RWPE1 (cell line): ENCODE results near the gene RBM33.

Experiments
- CTCF ChIA-PET: fragments of 350-600 bp; sonication (Branson Sonifier 250); formaldehyde crosslinking; extraction: SDS; loops from one replicate; lab custom pipeline; 2021; lab: Yijun Ruan, JAX
- POLR2A ChIA-PET: fragments of 400-600 bp; formaldehyde crosslinking; extraction: SDS; loops from one replicate; lab custom pipeline; 2020; ENCODE audit warnings: antibody characterized with exemption; ENCODE audit not compliant: low non-redundant PET; lab: Yijun Ruan, JAX
- DNase-seq: peaks from one replicate; pipeline ENCODE4 v3.0.0; 2012; ENCODE audit warnings: low spot score
- H3K27ac ChIP-seq: fragments of 450-650 bp; 2 replicates; pipeline ENCODE4 v1.5.1; 2017
- TF ChIP-seq, protein P1 (sequence below): fragments of 450-650 bp; conservative IDR thresholded peaks from 2 replicates; pipeline ENCODE4 v1.5.1; 2017; ENCODE audit warnings: low read depth, mild to moderate bottlenecking

Gene RBM33

DNA sequence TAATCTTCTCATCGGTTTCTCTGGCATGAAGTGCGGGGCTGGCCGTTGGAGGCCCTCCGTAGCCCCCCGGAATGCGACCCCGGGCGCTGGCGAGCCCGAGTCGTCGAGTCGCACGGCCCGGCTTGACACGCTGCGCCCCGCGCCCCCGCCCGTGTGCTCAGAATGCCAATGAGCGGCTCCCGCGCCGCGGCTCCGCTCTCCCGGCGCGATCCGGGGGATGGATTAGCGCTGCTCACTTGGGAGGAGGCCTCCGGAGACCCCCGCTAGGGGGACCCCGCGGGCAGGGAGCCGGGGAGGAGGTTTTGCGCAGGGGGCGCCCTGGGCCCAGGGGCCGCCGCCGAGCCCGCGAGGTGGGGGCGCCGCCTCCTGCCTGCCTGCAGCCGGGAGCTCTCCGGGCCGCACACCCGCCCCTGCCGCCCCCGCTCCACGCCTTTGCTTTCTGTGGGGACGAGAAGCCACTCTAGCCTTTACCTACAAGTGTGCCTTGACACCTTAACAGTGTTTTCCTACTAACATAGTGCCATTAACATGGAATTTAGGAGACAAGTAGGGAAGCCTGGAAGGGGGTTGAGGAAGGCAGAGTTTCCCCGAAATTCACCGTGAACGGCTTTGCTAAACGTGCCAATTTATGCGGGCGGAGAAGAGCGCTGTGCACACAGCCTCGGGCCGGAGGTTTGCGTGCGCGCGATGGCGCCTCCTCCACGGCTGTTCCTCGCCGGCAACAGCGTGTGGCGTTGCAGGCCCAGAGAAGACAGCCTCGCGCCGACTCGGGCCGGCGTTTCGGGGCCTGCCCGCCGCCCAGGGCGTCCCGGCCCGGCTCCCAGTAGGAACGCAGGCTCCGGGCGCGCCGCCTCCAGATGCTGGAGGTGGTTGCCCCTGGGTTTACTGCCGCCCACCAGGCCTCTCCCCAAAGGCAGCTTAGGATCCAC, 160.7 kb downstream of the RBM33 start:
- TF ChIP-seq, protein P1, sequence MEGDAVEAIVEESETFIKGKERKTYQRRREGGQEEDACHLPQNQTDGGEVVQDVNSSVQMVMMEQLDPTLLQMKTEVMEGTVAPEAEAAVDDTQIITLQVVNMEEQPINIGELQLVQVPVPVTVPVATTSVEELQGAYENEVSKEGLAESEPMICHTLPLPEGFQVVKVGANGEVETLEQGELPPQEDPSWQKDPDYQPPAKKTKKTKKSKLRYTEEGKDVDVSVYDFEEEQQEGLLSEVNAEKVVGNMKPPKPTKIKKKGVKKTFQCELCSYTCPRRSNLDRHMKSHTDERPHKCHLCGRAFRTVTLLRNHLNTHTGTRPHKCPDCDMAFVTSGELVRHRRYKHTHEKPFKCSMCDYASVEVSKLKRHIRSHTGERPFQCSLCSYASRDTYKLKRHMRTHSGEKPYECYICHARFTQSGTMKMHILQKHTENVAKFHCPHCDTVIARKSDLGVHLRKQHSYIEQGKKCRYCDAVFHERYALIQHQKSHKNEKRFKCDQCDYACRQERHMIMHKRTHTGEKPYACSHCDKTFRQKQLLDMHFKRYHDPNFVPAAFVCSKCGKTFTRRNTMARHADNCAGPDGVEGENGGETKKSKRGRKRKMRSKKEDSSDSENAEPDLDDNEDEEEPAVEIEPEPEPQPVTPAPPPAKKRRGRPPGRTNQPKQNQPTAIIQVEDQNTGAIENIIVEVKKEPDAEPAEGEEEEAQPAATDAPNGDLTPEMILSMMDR: peak; percentile 78
- ChIA-PET CTCF (interaction anchor here (0.6 to 0.7 kb wide), 3 partner anchors 173 to 494 kb away, joined by 3 to 4 read pairs (median 3); no protein-coding TSS in a partner anchor), POLR2A (no interaction called here)
- H3K27ac ChIP-seq: no peak overlapping the region
- DNase-seq: peak; percentile 63

DNA sequence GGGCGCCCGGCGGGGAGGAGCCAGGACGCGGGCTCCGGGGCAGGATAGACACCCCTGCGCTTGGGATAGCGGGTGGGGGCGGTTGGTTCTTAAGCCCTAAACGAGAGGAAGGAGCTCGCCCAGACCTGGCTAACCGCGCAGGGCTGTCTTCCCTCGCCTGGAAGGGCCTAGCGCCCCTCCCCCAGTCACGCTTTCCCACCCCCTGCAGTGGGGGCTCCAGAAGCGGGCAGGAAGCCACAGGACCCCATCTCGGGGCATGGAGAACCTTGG, 161.3 kb downstream of the RBM33 start:
- ChIA-PET POLR2A (no interaction called here), CTCF (interaction anchor here (0.6 kb wide), 2 partner anchors 151 to 493 kb away, joined by 3 read pairs; no protein-coding TSS in a partner anchor)
- H3K27ac ChIP-seq: no peak overlapping the region
- TF ChIP-seq, protein P1: no peak
- no peak for DNase-seq

DNA sequence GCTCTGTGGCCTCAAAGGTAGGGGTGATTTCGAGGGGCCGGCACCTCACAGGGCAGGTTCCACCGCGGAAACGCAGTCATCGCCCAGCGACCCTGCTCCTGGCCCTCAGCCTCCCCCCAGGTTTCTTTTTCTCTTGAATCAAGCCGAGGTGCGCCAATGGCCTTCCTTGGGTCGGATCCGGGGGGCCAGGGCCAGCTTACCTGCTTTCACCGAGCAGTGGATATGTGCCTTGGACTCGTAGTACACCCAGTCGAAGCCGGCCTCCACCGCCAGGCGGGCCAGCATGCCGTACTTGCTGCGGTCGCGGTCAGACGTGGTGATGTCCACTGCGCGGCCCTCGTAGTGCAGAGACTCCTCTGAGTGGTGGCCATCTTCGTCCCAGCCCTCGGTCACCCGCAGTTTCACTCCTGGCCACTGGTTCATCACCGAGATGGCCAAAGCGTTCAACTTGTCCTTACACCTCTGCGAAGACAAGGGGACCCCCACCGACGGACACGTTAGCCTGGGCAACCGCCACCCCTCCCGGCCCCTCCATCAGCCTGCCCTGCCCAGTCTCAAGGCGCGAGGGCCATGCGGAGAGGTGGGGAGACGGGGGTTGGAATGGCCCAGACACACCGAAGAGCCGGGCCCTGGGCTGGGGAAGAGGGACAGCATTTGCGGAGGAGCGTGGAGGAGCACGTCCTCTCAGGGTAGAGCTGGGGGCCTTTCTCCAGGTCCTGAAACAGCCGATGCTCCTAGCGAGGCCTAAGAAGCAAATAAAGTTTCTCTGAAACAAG, 161.8 kb downstream of the RBM33 start:
- no peak overlapping the region for H3K27ac ChIP-seq
- no peak for DNase-seq
- CTCF ChIA-PET: interaction anchor here (0.6 kb wide), 2 partner anchors 151 to 493 kb away, joined by 3 read pairs; no protein-coding TSS in a partner anchor
- TF ChIP-seq, protein P1: no peak
- POLR2A ChIA-PET: no interaction called here

DNA sequence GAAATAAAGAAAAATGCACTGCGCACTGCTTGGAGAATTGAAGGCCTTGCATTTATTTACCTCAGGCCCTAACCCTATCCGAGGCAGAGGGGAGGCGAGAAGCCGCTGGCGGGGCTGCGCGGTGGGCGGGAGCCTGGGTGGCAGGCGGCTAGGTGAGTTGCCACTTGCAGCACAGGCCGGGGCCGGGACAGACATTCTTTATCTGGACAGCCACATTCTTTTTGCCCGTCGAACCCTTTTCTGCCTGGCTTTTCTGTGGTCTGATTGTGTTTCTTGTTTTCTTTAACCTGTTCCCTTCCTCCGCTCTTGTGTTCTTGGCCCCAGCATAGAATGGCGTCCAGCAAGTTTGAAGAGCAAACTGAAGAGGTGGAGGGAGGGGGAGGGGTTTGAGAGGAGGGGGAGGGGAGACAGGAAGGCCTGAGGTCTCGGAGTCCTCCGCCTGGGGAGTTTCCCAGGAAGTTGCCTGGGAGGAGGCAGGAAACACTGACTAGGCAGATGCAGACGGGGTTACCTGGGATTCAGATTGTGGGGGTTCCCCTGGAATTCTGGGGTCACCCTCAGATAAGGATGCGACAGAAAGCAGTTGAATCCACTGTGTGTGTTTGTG, 162.7 kb downstream of the RBM33 start:
- ChIA-PET POLR2A (no interaction called here), CTCF (no interaction called here)
- DNase-seq: no peak
- H3K27ac ChIP-seq: no peak overlapping the region
- TF ChIP-seq, protein P1: no peak

DNA sequence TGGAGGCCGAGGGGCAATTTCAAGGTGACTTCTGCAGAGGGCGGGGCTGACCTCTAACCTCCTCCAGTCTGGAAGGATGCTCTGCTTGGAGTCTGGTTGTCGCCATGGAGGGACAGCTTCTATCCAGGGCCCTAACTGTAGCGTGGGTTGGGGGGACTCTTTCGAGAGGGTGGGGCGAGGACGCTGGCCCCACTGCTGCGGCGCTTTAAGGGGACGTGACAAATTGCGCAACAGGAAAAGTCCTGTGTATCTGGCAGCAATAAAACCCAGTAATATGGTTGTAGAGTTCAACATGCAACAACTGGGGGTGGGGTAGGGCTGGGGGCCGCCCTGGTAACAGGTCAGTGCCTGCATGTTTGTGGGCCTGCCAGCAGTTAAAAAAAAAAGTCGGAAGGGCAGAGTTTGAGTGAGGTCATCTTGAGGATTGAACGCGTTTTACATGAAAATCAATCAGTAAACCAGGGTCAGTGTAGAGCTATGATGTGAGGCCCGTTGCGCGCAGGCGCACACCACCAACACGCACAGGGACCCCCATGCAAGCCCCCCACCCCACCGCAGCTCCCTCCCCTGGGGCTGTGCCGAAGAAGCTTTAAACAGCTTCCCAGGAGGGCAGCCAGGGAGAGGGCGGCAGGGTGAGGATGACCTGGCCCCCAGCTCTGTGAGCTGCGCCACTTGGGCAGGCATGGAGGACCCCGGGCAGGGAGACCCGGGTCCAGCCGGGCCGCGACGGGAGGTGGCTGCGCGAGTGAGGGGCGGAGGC, 163.5 kb downstream of the RBM33 start:
- no peak overlapping the region for H3K27ac ChIP-seq
- POLR2A ChIA-PET: no interaction called here
- DNase-seq: no peak
- TF ChIP-seq, protein P1: no peak
- CTCF ChIA-PET: no interaction called here
